Dedifferentiated amniotic fluid mesenchymal stem cell (primary cell): Measurements from ENCODE around the gene SLC25A22.

Experiments
- DNase-seq: peaks from one replicate; pipeline ENCODE4 v3.0.0-alpha.2; 2016; ENCODE audit errors: extremely low spot score

Gene SLC25A22

GRCh38 chr11:803770-804598 is 5.9 kb upstream of the SLC25A22 start:
- DNase-seq = no peak

GRCh38 chr11:803467-803742 is 5.3 kb upstream of the SLC25A22 start:
- no peak for DNase-seq

- no peak for DNase-seq
Measured at GRCh38 chr11:802693-803466, 4.8 kb upstream of the SLC25A22 start.

GRCh38 chr11:802018-802617 is 4.0 kb upstream of the SLC25A22 start:
- DNase-seq = no peak

GRCh38 chr11:801097-801780 is 3.2 kb upstream of the SLC25A22 start:
- DNase-seq = no peak

GRCh38 chr11:800473-800872 is 2.4 kb upstream of the SLC25A22 start:
- no peak for DNase-seq

- no peak for DNase-seq
Measured at GRCh38 chr11:799641-800316, 1.7 kb upstream of the SLC25A22 start.

GRCh38 chr11:797296-798092 is 587 bp downstream of the SLC25A22 start:
- peak; percentile 82 for DNase-seq

- no peak for DNase-seq
Measured at GRCh38 chr11:796565-797295, 1.4 kb downstream of the SLC25A22 start.

- peak; percentile 45 for DNase-seq
Measured at GRCh38 chr11:795634-796564, 2.2 kb downstream of the SLC25A22 start.

GRCh38 chr11:794766-795633 is 3.1 kb downstream of the SLC25A22 start:
- DNase-seq = no peak

- no peak for DNase-seq
Measured at GRCh38 chr11:794013-794765, 3.9 kb downstream of the SLC25A22 start.

- DNase-seq = no peak
Measured at GRCh38 chr11:793556-793955, 4.5 kb downstream of the SLC25A22 start.

GRCh38 chr11:792873-793272 is 5.2 kb downstream of the SLC25A22 start:
- DNase-seq = no peak

- DNase-seq = no peak
Measured at GRCh38 chr11:792535-792821, 5.6 kb downstream of the SLC25A22 start.

- DNase-seq = no peak
Measured at GRCh38 chr11:791658-792534, 6.2 kb downstream of the SLC25A22 start.
